ENCODE data around the gene YY1.

YY1 gene

GRCh38 chr14:100237735-100238418, 1.1 kb upstream of the YY1 start (continued):
- TF ChIP-seq, protein P1, sequence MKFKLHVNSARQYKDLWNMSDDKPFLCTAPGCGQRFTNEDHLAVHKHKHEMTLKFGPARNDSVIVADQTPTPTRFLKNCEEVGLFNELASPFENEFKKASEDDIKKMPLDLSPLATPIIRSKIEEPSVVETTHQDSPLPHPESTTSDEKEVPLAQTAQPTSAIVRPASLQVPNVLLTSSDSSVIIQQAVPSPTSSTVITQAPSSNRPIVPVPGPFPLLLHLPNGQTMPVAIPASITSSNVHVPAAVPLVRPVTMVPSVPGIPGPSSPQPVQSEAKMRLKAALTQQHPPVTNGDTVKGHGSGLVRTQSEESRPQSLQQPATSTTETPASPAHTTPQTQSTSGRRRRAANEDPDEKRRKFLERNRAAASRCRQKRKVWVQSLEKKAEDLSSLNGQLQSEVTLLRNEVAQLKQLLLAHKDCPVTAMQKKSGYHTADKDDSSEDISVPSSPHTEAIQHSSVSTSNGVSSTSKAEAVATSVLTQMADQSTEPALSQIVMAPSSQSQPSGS (tag by site-specific recombination; IDR thresholded peaks at IDR 0.05; ENCODE audit: low read depth) = no peak

GRCh38 chr14:100239211-100239839, 381 bp downstream of the YY1 start:
- peak overlapping the region; percentile 100 for H3K4me3 ChIP-seq (ENCODE audit: low read depth, low read length)
- peak overlapping the region; percentile 98 for H3K27ac ChIP-seq (ENCODE audit: extremely low read depth, low read depth, low read length)
- H3K36me3 ChIP-seq (ENCODE audit: control insufficient read depth in 2 of 2, insufficient read depth in 1 of 2, low read length in 2 of 2) = peaks cover 8 to 22% of the 10 kb centered on the region in 2 experiments; a peak in 2 of 3 replicates
- CTCF ChIA-PET = interaction anchor here (0.7 to 2.0 kb wide), 2 partner anchors 15 to 1526 kb away, joined by 3 to 5 read pairs; no protein-coding TSS in a partner anchor
- H3K4me1 ChIP-seq (ENCODE audit: control insufficient read depth, insufficient read depth, low read length) = peaks cover 5% of the 10 kb centered on the region; the same call in 1 of the 2 replicates
- POLR2A ChIA-PET = interaction anchor here (1.0 kb wide), 1 partner anchor 46 kb away, joined by 3 read pairs; no protein-coding TSS in a partner anchor
- no peaks in the 10 kb centered on the region for H3K9me3 ChIP-seq (ENCODE audit: control insufficient read depth, insufficient read depth, low read depth, low read length)
- TF ChIP-seq ZNF623 (tag by site-specific recombination; IDR thresholded peaks at IDR 0.05) (no peak), ZNF214 (tag by site-specific recombination; IDR thresholded peaks at IDR 0.05; ENCODE audit: borderline replicate concordance) (no peak), KLF1 (tag by site-specific recombination; IDR thresholded peaks at IDR 0.05) (no peak), ZXDB (tag by site-specific recombination; IDR thresholded peaks at IDR 0.05) (no peak), ZNF140 (tag by site-specific recombination; IDR thresholded peaks at IDR 0.05) (no peak), HOXD13 (CRISPR knock-in tag; IDR thresholded peaks at IDR 0.05; ENCODE audit: borderline replicate concordance) (no peak), ZNF175 (tag by site-specific recombination; IDR thresholded peaks at IDR 0.05) (no peak), KLF8 (tag by site-specific recombination; IDR thresholded peaks at IDR 0.05) (peak; percentile 56; the same call in 1 of the 2 replicates), ZFP3 (tag by site-specific recombination; IDR thresholded peaks at IDR 0.05; ENCODE audit: low read depth) (no peak), ZNF792 (tag by site-specific recombination; IDR thresholded peaks at IDR 0.05) (peak; percentile 54; the same call in 1 of the 2 replicates), ZNF768 (tag by site-specific recombination; IDR thresholded peaks at IDR 0.05) (no peak), ZNF202 (tag by site-specific recombination; IDR thresholded peaks at IDR 0.05; ENCODE audit: borderline replicate concordance) (no peak), ZNF548 (tag by site-specific recombination; IDR thresholded peaks at IDR 0.05) (no peak), ZNF416 (tag by site-specific recombination; IDR thresholded peaks at IDR 0.05) (no peak), TCF7L2 (IDR thresholded peaks at IDR 0.05; ENCODE audit: borderline replicate concordance, low read depth, low read length) (no peak), ZBTB44 (tag by site-specific recombination; IDR thresholded peaks at IDR 0.05) (no peak), PATZ1 (tag by site-specific recombination; IDR thresholded peaks at IDR 0.05) (peak; percentile 26; the same call in 1 of the 2 replicates), ZNF138 (tag by site-specific recombination; IDR thresholded peaks at IDR 0.05; ENCODE audit: borderline replicate concordance) (no peak)
- TF ChIP-seq, protein P2, sequence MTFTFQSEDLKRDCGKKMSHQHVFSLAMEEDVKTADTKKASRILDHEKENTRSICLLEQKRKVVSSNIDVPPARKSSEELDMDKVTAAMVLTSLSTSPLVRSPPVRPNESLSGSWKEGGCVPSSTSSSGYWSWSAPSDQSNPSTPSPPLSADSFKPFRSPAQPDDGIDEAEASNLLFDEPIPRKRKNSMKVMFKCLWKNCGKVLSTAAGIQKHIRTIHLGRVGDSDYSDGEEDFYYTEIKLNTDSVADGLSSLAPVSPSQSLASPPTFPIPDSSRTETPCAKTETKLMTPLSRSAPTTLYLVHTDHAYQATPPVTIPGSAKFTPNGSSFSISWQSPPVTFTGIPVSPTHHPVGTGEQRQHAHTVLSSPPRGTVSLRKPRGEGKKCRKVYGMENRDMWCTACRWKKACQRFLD (tag by site-specific recombination; IDR thresholded peaks at IDR 0.05) = no peak
- TF ChIP-seq, protein P3, sequence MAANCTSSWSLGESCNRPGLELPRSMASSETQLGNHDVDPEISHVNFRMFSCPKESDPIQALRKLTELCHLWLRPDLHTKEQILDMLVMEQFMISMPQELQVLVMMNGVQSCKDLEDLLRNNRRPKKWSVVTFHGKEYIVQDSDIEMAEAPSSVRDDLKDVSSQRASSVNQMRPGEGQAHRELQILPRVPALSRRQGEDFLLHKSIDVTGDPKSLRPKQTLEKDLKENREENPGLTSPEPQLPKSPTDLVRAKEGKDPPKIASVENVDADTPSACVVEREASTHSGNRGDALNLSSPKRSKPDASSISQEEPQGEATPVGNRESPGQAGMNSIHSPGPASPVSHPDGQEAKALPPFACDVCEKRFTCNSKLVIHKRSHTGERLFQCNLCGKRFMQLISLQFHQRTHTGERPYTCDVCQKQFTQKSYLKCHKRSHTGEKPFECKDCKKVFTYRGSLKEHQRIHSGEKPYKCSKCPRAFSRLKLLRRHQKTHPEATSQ (tag by site-specific recombination; IDR thresholded peaks at IDR 0.05) = peak; percentile 79
- TF ChIP-seq, protein P4, sequence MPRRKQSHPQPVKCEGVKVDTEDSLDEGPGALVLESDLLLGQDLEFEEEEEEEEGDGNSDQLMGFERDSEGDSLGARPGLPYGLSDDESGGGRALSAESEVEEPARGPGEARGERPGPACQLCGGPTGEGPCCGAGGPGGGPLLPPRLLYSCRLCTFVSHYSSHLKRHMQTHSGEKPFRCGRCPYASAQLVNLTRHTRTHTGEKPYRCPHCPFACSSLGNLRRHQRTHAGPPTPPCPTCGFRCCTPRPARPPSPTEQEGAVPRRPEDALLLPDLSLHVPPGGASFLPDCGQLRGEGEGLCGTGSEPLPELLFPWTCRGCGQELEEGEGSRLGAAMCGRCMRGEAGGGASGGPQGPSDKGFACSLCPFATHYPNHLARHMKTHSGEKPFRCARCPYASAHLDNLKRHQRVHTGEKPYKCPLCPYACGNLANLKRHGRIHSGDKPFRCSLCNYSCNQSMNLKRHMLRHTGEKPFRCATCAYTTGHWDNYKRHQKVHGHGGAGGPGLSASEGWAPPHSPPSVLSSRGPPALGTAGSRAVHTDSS (tag by site-specific recombination; IDR thresholded peaks at IDR 0.05) = peak; percentile 82
- TF ChIP-seq, protein P5, sequence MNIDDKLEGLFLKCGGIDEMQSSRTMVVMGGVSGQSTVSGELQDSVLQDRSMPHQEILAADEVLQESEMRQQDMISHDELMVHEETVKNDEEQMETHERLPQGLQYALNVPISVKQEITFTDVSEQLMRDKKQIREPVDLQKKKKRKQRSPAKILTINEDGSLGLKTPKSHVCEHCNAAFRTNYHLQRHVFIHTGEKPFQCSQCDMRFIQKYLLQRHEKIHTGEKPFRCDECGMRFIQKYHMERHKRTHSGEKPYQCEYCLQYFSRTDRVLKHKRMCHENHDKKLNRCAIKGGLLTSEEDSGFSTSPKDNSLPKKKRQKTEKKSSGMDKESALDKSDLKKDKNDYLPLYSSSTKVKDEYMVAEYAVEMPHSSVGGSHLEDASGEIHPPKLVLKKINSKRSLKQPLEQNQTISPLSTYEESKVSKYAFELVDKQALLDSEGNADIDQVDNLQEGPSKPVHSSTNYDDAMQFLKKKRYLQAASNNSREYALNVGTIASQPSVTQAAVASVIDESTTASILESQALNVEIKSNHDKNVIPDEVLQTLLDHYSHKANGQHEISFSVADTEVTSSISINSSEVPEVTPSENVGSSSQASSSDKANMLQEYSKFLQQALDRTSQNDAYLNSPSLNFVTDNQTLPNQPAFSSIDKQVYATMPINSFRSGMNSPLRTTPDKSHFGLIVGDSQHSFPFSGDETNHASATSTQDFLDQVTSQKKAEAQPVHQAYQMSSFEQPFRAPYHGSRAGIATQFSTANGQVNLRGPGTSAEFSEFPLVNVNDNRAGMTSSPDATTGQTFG (tag by site-specific recombination; IDR thresholded peaks at IDR 0.05; ENCODE audit: borderline replicate concordance) = no peak

Data from HEK293 (cell line).